ENCODE measurements around the gene ACO2.

The ACO2 gene

GRCh38 chr22:41562461-41562860, 93.5 kb downstream of the ACO2 start:
- no peak for DNase-seq
- no CpG with 5 or more reads among the region's 4 CpGs for WGBS (ENCODE audit: extremely low coverage, insufficient coverage, insufficient read length)
- H3K36me3 ChIP-seq (ENCODE audit: control insufficient read depth in 1 of 2, insufficient read depth in 2 of 2, low read length in 2 of 2): no peaks in the 10 kb centered on the region

GRCh38 chr22:41563051-41563711, 94.3 kb downstream of the ACO2 start:
- WGBS (ENCODE audit: extremely low coverage, insufficient coverage, insufficient read length): no CpG with 5 or more reads among the region's 10 CpGs
- Histone ChIP-seq H2BK5ac (ENCODE audit: low read depth, low read length, poor library complexity) (peak overlapping the region; percentile 38), H3K4me2 (ENCODE audit: low read length) (peak overlapping the region; percentile 35), H2BK120ac (ENCODE audit: insufficient read depth, low read length, poor library complexity) (peak overlapping the region; percentile 23), H4K12ac (ENCODE audit: low read depth, low read length) (no peak overlapping the region), H3K27me3 (ENCODE audit: insufficient read depth, low read length) (no peaks in the 10 kb centered on the region), H3K4me3 (ENCODE audit: low read depth, low read length) (no peak overlapping the region), H3K9ac (ENCODE audit: low read length) (no peak overlapping the region), H3K36me3 (ENCODE audit: control insufficient read depth in 1 of 2, insufficient read depth in 2 of 2, low read length in 2 of 2) (no peaks in the 10 kb centered on the region), H3K27ac (ENCODE audit: low read depth, low read length) (peak overlapping the region; percentile 17), H3K4ac (ENCODE audit: low read depth, low read length) (no peak overlapping the region), H2BK12ac (ENCODE audit: low read length) (peak overlapping the region; percentile 45), H3K18ac (ENCODE audit: low read length) (peak overlapping the region; percentile 38), H3K9me3 (ENCODE audit: insufficient read depth, low read depth, low read length) (no peaks in the 10 kb centered on the region), H3K4me1 (ENCODE audit: control insufficient read depth in 1 of 2, insufficient read depth in 2 of 2, low read length in 2 of 2) (peaks cover 24 to 39% of the 10 kb centered on the region in 2 experiments), H3K79me1 (ENCODE audit: low read length) (peaks cover 8% of the 10 kb centered on the region), H3K79me2 (ENCODE audit: control insufficient read depth, insufficient read depth, low read length, poor library complexity) (peaks cover 2% of the 10 kb centered on the region), H4K8ac (ENCODE audit: low read depth, low read length) (no peak overlapping the region), H3K14ac (ENCODE audit: low read length) (peak overlapping the region; percentile 30), H4K91ac (ENCODE audit: low read depth, low read length) (peak overlapping the region; percentile 10), H2AK5ac (ENCODE audit: low read length) (peak overlapping the region; percentile 39), H3K23ac (ENCODE audit: low read length) (no peak overlapping the region), H2AFZ (ENCODE audit: insufficient read depth, low read length, poor library complexity) (no peak overlapping the region)
- no peak for DNase-seq

More at GRCh38 chr22:41562461-41562860, 93.5 kb downstream of the ACO2 start:
- Histone ChIP-seq H4K8ac (ENCODE audit: low read depth, low read length) (no peak overlapping the region), H3K4me2 (ENCODE audit: low read length) (peak overlapping the region; percentile 35), H2BK120ac (ENCODE audit: insufficient read depth, low read length, poor library complexity) (peak overlapping the region; percentile 23), H3K4me3 (ENCODE audit: low read depth, low read length) (no peak overlapping the region), H4K91ac (ENCODE audit: low read depth, low read length) (peak overlapping the region; percentile 10), H3K27me3 (ENCODE audit: insufficient read depth, low read length) (no peaks in the 10 kb centered on the region), H3K18ac (ENCODE audit: low read length) (peak overlapping the region; percentile 37), H2BK12ac (ENCODE audit: low read length) (peak overlapping the region; percentile 32), H3K14ac (ENCODE audit: low read length) (no peak overlapping the region), H3K4me1 (ENCODE audit: control insufficient read depth in 1 of 2, insufficient read depth in 2 of 2, low read length in 2 of 2) (peaks cover 24 to 39% of the 10 kb centered on the region in 2 experiments), H3K27ac (ENCODE audit: low read depth, low read length) (no peak overlapping the region), H3K9me3 (ENCODE audit: insufficient read depth, low read depth, low read length) (no peaks in the 10 kb centered on the region), H3K4ac (ENCODE audit: low read depth, low read length) (no peak overlapping the region), H2AK5ac (ENCODE audit: low read length) (peak overlapping the region; percentile 39), H4K12ac (ENCODE audit: low read depth, low read length) (no peak overlapping the region), H2AFZ (ENCODE audit: insufficient read depth, low read length, poor library complexity) (no peak overlapping the region), H3K79me1 (ENCODE audit: low read length) (peaks cover 8% of the 10 kb centered on the region), H3K79me2 (ENCODE audit: control insufficient read depth, insufficient read depth, low read length, poor library complexity) (peaks cover 2% of the 10 kb centered on the region), H2BK5ac (ENCODE audit: low read depth, low read length, poor library complexity) (no peak overlapping the region), H3K9ac (ENCODE audit: low read length) (no peak overlapping the region), H3K23ac (ENCODE audit: low read length) (no peak overlapping the region)

GRCh38 chr22:41564563-41564962, 95.6 kb downstream of the ACO2 start:
- Histone ChIP-seq H3K4ac (ENCODE audit: low read depth, low read length) (no peak overlapping the region), H3K4me1 (ENCODE audit: control insufficient read depth in 1 of 2, insufficient read depth in 2 of 2, low read length in 2 of 2) (peaks cover 24 to 39% of the 10 kb centered on the region in 2 experiments), H3K18ac (ENCODE audit: low read length) (no peak overlapping the region), H2BK120ac (ENCODE audit: insufficient read depth, low read length, poor library complexity) (no peak overlapping the region), H3K14ac (ENCODE audit: low read length) (no peak overlapping the region), H2BK5ac (ENCODE audit: low read depth, low read length, poor library complexity) (no peak overlapping the region), H3K4me2 (ENCODE audit: low read length) (no peak overlapping the region), H3K9me3 (ENCODE audit: insufficient read depth, low read depth, low read length) (no peaks in the 10 kb centered on the region), H4K91ac (ENCODE audit: low read depth, low read length) (no peak overlapping the region), H3K23ac (ENCODE audit: low read length) (no peak overlapping the region), H3K9ac (ENCODE audit: low read length) (no peak overlapping the region), H3K27me3 (ENCODE audit: insufficient read depth, low read length) (no peaks in the 10 kb centered on the region), H3K4me3 (ENCODE audit: low read depth, low read length) (no peak overlapping the region), H3K27ac (ENCODE audit: low read depth, low read length) (no peak overlapping the region), H2BK12ac (ENCODE audit: low read length) (peak overlapping the region; percentile 8), H3K36me3 (ENCODE audit: control insufficient read depth in 1 of 2, insufficient read depth in 2 of 2, low read length in 2 of 2) (no peaks in the 10 kb centered on the region), H4K8ac (ENCODE audit: low read depth, low read length) (no peak overlapping the region), H3K79me1 (ENCODE audit: low read length) (peaks cover 8% of the 10 kb centered on the region), H4K12ac (ENCODE audit: low read depth, low read length) (no peak overlapping the region), H2AK5ac (ENCODE audit: low read length) (peak overlapping the region; percentile 18), H3K79me2 (ENCODE audit: control insufficient read depth, insufficient read depth, low read length, poor library complexity) (peaks cover 2% of the 10 kb centered on the region), H2AFZ (ENCODE audit: insufficient read depth, low read length, poor library complexity) (no peak overlapping the region)
- no CpG with 5 or more reads among the region's 8 CpGs for WGBS (ENCODE audit: extremely low coverage, insufficient coverage, insufficient read length)
- DNase-seq: no peak

GRCh38 chr22:41565403-41566054, 96.6 kb downstream of the ACO2 start:
- DNase-seq: peak in 1 of 2 donors; percentile 31
- Histone ChIP-seq H3K27ac (ENCODE audit: low read depth, low read length) (no peak overlapping the region), H3K4me3 (ENCODE audit: low read depth, low read length) (no peak overlapping the region), H3K27me3 (ENCODE audit: insufficient read depth, low read length) (no peaks in the 10 kb centered on the region), H3K4ac (ENCODE audit: low read depth, low read length) (no peak overlapping the region), H2BK5ac (ENCODE audit: low read depth, low read length, poor library complexity) (no peak overlapping the region), H3K4me2 (ENCODE audit: low read length) (no peak overlapping the region), H3K79me2 (ENCODE audit: control insufficient read depth, insufficient read depth, low read length, poor library complexity) (peaks cover 2% of the 10 kb centered on the region), H3K14ac (ENCODE audit: low read length) (no peak overlapping the region), H3K23ac (ENCODE audit: low read length) (no peak overlapping the region), H3K18ac (ENCODE audit: low read length) (no peak overlapping the region), H4K91ac (ENCODE audit: low read depth, low read length) (no peak overlapping the region), H2AK5ac (ENCODE audit: low read length) (no peak overlapping the region), H4K12ac (ENCODE audit: low read depth, low read length) (no peak overlapping the region), H4K8ac (ENCODE audit: low read depth, low read length) (no peak overlapping the region), H2BK120ac (ENCODE audit: insufficient read depth, low read length, poor library complexity) (no peak overlapping the region), H3K79me1 (ENCODE audit: low read length) (peaks cover 8% of the 10 kb centered on the region), H3K9ac (ENCODE audit: low read length) (no peak overlapping the region), H3K36me3 (ENCODE audit: control insufficient read depth in 1 of 2, insufficient read depth in 2 of 2, low read length in 2 of 2) (no peaks in the 10 kb centered on the region), H3K4me1 (ENCODE audit: control insufficient read depth in 1 of 2, insufficient read depth in 2 of 2, low read length in 2 of 2) (peaks cover 24 to 33% of the 10 kb centered on the region in 2 experiments), H3K9me3 (ENCODE audit: insufficient read depth, low read depth, low read length) (no peaks in the 10 kb centered on the region), H2BK12ac (ENCODE audit: low read length) (no peak overlapping the region), H2AFZ (ENCODE audit: insufficient read depth, low read length, poor library complexity) (no peak overlapping the region)
- WGBS (ENCODE audit: extremely low coverage, insufficient coverage, insufficient read length): no CpG with 5 or more reads among the region's 8 CpGs

Measured in trophoblast cell (in vitro differentiated cells and primary cell).